AG04449 (cell line): ENCODE results near the gene RBFOX1.

Source experiments
- CTCF ChIA-PET: fragments of 350-600 bp; formaldehyde crosslinking; extraction: SDS; loops from one replicate; lab custom pipeline; 2021; ENCODE audit warnings: antibody characterized with exemption; lab: Yijun Ruan, JAX
- POLR2A ChIA-PET: fragments of 400-600, 350-600 bp; formaldehyde crosslinking; extraction: SDS; loops from one replicate; lab custom pipeline; 2020; ENCODE audit warnings: antibody characterized with exemption, inconsistent platforms; lab: Yijun Ruan, JAX
- DNase-seq: peaks from one replicate; pipeline ENCODE4 v3.0.0-alpha.2; 2010; ENCODE audit warnings: low read depth, low spot score
- H3K4me3 ChIP-seq: 2 replicates; pipeline ENCODE4 v1.5.1; 2011; ENCODE audit warnings: low read depth, mild to moderate bottlenecking, control low read depth, low read length
- TF ChIP-seq, protein P1 (sequence below): IDR thresholded peaks from one replicate; pipeline ENCODE4 v1.5.1; 2011; ENCODE audit warnings: mild to moderate bottlenecking, moderate library complexity, low read length, control low read depth, inconsistent platforms; ENCODE audit not compliant: insufficient read depth; ENCODE audit errors: missing control alignments

Gene RBFOX1

DNA sequence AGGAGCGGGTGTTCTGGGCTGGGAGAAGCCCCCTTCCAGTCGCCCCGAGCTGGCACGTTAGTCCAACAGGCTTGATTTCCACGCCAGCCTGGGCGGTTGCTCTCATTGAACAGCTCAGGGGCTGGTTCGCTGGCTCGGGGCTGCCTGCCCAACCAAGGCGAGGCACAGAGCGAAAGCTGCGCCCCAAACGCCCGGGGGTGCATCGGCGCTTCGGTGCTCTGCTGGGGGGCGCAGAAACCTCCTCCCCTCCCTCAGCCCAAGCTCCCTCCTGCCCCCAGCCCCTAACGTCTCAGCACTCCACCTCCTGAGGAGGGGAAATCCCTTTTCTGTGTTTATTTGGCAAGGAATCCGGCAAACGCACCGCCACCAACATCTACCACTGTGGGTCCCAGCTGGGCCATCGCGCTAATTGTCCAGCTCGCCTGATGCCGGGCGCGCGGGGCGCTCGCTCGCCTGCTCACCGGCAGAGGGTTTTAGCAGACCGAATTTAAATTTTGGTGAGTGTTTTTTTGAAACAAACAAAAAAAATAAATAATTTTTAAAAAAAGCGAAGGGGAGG is 29.5 kb upstream of the RBFOX1 start:
- no peak overlapping the region for H3K4me3 ChIP-seq
- ChIA-PET CTCF (no interaction called here), POLR2A (no interaction called here)
- DNase-seq: no peak
- TF ChIP-seq, protein P1, sequence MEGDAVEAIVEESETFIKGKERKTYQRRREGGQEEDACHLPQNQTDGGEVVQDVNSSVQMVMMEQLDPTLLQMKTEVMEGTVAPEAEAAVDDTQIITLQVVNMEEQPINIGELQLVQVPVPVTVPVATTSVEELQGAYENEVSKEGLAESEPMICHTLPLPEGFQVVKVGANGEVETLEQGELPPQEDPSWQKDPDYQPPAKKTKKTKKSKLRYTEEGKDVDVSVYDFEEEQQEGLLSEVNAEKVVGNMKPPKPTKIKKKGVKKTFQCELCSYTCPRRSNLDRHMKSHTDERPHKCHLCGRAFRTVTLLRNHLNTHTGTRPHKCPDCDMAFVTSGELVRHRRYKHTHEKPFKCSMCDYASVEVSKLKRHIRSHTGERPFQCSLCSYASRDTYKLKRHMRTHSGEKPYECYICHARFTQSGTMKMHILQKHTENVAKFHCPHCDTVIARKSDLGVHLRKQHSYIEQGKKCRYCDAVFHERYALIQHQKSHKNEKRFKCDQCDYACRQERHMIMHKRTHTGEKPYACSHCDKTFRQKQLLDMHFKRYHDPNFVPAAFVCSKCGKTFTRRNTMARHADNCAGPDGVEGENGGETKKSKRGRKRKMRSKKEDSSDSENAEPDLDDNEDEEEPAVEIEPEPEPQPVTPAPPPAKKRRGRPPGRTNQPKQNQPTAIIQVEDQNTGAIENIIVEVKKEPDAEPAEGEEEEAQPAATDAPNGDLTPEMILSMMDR: no peak

DNA sequence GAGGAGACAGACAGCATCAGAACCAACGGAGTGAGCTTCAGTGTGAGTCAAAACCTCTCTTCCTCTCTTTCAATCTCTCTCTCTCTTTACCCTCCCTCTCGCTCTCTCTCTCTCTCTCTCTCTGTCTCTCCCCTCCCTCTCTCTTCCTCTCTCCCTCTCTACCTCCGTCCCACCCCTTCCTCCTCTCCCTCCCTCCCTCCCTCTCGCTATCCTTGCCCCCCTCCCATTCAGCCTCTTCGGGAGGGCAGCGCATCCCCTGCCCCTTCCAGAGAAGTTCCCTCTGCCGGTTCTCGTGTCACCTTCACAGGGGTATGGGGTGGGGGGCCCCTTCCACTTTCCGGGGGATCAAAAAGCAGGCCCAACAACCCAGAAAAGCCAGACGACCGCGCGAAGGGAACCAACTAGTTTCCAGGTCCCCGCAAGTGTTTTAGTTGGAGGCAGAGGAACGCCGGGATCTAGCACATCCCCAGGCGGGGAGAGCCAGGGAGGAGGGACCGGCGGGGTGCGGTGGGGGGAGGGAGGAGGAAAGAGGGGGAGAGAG is 28.9 kb upstream of the RBFOX1 start:
- no peak for DNase-seq
- CTCF ChIA-PET: no interaction called here
- TF ChIP-seq, protein P1: no peak
- no peak overlapping the region for H3K4me3 ChIP-seq
- POLR2A ChIA-PET: no interaction called here

DNA sequence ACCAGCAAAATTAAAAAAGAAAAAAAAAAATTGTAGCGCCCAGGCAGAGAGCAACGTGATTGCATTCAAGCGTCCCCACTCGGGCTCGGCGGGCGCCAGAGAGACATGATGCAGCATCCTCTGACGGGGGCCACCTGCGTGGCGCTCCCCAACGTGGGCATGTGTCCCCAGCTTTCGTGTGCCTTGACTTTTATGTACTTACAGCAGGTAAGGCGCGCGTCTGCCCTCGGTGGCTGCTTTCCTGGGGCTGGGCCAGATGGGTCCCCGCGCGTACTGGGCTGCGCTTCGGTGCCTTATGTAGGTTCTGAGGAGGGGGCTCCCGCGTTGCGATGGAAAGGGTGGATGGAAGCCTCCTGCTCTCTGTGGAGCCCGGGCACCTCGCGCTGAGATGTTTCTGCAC is 28.4 kb upstream of the RBFOX1 start:
- ChIA-PET POLR2A (no interaction called here), CTCF (no interaction called here)
- TF ChIP-seq, protein P1: no peak
- H3K4me3 ChIP-seq: no peak overlapping the region
- DNase-seq: no peak

DNA sequence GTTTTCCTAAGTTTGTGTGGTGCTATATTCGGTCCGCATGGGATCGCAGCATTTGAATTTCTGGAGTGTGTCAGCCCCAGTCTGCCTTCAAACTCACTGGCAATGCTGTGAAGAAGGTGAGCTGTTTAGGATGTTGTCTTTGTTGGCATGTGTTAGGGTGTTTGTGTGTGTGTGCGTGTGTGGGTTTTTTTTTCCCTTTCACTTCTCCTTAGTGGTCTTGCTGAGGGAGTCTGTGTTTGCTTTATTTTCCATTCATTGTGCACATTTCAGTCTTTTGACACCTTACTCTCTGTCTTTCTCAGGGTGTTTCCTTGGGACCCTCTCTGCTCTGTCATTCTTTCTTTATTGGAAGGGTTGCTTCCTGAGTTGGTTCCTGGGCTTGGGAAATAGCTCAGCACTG is 27.7 kb upstream of the RBFOX1 start:
- TF ChIP-seq, protein P1: no peak
- ChIA-PET CTCF (no interaction called here), POLR2A (no interaction called here)
- DNase-seq: no peak
- H3K4me3 ChIP-seq: no peak overlapping the region

DNA sequence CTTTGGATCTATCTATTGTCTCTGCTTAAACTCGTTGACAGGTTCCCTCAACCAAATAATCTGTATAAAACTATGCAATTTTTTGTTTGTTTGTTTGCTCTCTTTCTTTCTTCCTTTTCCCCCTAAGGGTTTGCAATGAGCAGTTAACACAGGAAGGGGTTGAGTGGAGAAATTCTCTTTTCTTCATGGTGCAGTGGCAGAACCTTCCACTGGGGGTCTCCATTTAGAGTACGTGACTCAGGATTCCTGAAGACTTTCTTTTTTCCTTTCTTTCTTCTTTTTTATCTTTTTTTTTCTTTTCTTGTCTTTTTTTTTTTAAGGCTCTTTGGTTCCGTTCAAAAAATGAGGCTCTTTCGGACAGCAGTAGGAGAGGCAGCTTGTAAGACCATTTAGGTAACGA is 19.5 kb upstream of the RBFOX1 start:
- no peak overlapping the region for H3K4me3 ChIP-seq
- DNase-seq: no peak
- ChIA-PET CTCF (no interaction called here), POLR2A (no interaction called here)
- TF ChIP-seq, protein P1: no peak

DNA sequence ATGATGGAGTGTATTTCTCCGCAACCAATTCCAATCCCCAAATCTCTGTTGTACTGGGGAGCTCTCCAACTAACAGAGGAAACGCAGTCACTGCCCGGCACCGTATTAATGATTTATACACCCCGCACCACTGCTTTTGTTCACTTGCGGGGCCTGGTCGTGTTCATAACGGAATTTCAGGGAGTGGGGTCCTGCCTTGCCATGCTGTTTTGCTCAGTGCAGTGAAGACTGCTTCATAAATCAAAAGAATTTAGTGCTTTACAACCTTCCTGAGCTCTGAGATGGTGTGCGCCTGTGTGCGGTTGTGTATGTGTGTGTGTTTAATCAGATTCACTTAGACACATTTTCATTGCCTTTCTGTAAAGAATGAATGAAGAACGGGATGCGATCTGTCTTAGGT is 18.5 kb upstream of the RBFOX1 start:
- TF ChIP-seq, protein P1: no peak
- H3K4me3 ChIP-seq: no peak overlapping the region
- CTCF ChIA-PET: interaction anchor here (0.6 kb wide), 1 partner anchor 29 kb away, joined by 3 read pairs; no protein-coding TSS in a partner anchor
- POLR2A ChIA-PET: interaction anchor here (0.7 kb wide), 1 partner anchor 493 kb away, joined by 3 read pairs; no protein-coding TSS in a partner anchor
- DNase-seq: no peak
